Ascending aorta (tissue), 2 donors: ENCODE results near the gene SSBP2. TPM values are rescaled to one million over a fixed set of nuclear protein-coding genes. Genes with fewer than 3 reads are reported as not detected.

ENCODE experiments used
- DNase-seq, 2 donors: peaks; one replicate each; pipeline ENCODE4 v3.0.0-alpha.2; 2019; ENCODE audit warnings: low spot score in 2 of 2
- H3K27ac ChIP-seq, 2 donors: fragments of 200-600 bp; sonication (generic); one replicate each; pipeline ENCODE4 v1.5.1; 2016 to 2017; ENCODE audit warnings: mild to moderate bottlenecking in 1 of 2
- H3K27me3 ChIP-seq: fragments of 200-600 bp; sonication (generic); one replicate; pipeline ENCODE4 v1.5.1; 2017
- H3K36me3 ChIP-seq, 2 donors: fragments of 200-600 bp; sonication (generic); one replicate each; pipeline ENCODE4 v1.5.1; 2016
- H3K4me1 ChIP-seq, 2 donors: fragments of 200-600 bp; sonication (generic); one replicate each; pipeline ENCODE4 v1.5.1; 2016 to 2017; ENCODE audit warnings: mild to moderate bottlenecking in 1 of 2
- H3K4me3 ChIP-seq, 2 donors: fragments of 200-600 bp; sonication (generic); one replicate each; pipeline ENCODE4 v1.5.1; 2016 to 2017; ENCODE audit warnings: mild to moderate bottlenecking in 1 of 2
- H3K9me3 ChIP-seq, 2 donors: fragments of 200-600 bp; sonication (generic); one replicate each; pipeline ENCODE4 v1.5.1; 2016
- intact Hi-C: fragments of 100-400 bp; cut with DNase I; formaldehyde crosslinking; loops from one replicate; pipeline ENCODE4 v1.15.1; 2023
- total RNA-seq: library from RNA; depleted of rRNA; stranded (reverse); fragments of >200 nt; gene quantifications from one replicate; pipeline ENCODE4 v1.1.0, GENCODE V29; 2016
- TF ChIP-seq, protein P1 (sequence below), 3 experiments: fragments of 200-600 bp in 2 of 3; fragments of 450-650 bp in 1 of 3; sonication (generic) in 2 of 3; IDR thresholded peaks; one replicate each; pipeline ENCODE4 v1.5.1; 2016 to 2019; ENCODE audit warnings: antibody characterized with exemption in 3 of 3, mild to moderate bottlenecking in 1 of 3, moderate library complexity in 1 of 3

SSBP2 gene
- total RNA-seq, 1 donor from 2014 or later, result 22.4 TPM

- H3K27me3 ChIP-seq, result no peaks in the 10 kb centered on the region
- H3K36me3 ChIP-seq, result no peaks in the 10 kb centered on the region
- intact Hi-C loops, result no loop called here
- H3K4me1 ChIP-seq, result peaks cover 0 to 3% of the 10 kb centered on the region in 2 donors
- TF ChIP-seq, protein P1, sequence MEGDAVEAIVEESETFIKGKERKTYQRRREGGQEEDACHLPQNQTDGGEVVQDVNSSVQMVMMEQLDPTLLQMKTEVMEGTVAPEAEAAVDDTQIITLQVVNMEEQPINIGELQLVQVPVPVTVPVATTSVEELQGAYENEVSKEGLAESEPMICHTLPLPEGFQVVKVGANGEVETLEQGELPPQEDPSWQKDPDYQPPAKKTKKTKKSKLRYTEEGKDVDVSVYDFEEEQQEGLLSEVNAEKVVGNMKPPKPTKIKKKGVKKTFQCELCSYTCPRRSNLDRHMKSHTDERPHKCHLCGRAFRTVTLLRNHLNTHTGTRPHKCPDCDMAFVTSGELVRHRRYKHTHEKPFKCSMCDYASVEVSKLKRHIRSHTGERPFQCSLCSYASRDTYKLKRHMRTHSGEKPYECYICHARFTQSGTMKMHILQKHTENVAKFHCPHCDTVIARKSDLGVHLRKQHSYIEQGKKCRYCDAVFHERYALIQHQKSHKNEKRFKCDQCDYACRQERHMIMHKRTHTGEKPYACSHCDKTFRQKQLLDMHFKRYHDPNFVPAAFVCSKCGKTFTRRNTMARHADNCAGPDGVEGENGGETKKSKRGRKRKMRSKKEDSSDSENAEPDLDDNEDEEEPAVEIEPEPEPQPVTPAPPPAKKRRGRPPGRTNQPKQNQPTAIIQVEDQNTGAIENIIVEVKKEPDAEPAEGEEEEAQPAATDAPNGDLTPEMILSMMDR (IDR thresholded peaks at IDR 0.05), result no peak
- no peak overlapping the region for H3K27ac ChIP-seq
- DNase-seq, result no peak
- H3K9me3 ChIP-seq, result no peaks in the 10 kb centered on the region
- no peak overlapping the region for H3K4me3 ChIP-seq
These were observed 234.8 kb downstream of the SSBP2 start for GRCh38 chr5:81516091-81516490.

DNA sequence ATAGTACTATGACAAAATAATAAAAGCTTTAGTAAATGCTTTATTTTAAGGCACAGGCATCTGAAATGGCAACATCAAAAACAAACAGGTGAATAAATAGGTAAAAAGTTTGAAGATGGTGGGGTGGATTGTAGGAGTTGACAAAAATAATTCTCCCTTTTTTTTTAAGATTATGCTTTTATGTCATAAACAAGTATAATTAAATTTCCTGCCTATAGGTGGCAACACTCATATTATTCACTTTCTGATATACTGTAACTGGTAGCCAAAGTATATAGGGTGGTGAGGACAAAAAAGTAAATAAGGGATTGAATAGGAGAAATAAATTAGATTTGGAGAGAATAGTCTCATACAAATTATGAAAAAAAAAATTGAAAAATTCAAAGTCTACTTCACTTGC lies 236.9 kb downstream of the SSBP2 start:
- intact Hi-C loops, result no loop called here
- Histone ChIP-seq H3K27ac (no peak overlapping the region), H3K4me3 (no peak overlapping the region), H3K4me1 (peaks cover 0 to 3% of the 10 kb centered on the region in 2 donors), H3K9me3 (no peaks in the 10 kb centered on the region), H3K27me3 (no peaks in the 10 kb centered on the region), H3K36me3 (no peaks in the 10 kb centered on the region)
- TF ChIP-seq, protein P1 (IDR thresholded peaks at IDR 0.05), result no peak
- no peak for DNase-seq

DNA sequence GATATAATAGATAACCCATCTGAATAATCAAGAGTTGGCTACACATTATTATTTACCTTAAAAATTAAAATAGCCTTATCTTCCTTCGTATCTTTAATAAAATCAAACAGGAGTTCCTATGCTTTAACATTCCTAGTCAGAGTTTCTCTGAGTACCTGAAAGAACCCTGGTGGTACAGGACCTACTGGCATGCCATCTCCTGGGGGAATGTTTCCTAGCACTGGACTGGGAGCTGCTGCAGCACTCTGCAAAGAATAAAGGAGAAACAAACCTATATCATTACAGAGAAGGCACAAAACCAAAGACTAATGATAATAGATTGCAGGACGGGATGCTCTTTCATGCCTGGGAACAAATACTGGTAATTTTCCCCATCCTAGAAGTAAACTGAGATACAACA lies 237.4 kb downstream of the SSBP2 start:
- intact Hi-C loops, result no loop called here
- H3K4me3 ChIP-seq, result no peak overlapping the region
- H3K9me3 ChIP-seq, result no peaks in the 10 kb centered on the region
- H3K36me3 ChIP-seq, result no peaks in the 10 kb centered on the region
- H3K27ac ChIP-seq, result no peak overlapping the region
- TF ChIP-seq, protein P1 (IDR thresholded peaks at IDR 0.05), result no peak
- DNase-seq, result no peak
- H3K4me1 ChIP-seq, result peaks cover 0 to 3% of the 10 kb centered on the region in 2 donors
- H3K27me3 ChIP-seq, result no peaks in the 10 kb centered on the region

DNA sequence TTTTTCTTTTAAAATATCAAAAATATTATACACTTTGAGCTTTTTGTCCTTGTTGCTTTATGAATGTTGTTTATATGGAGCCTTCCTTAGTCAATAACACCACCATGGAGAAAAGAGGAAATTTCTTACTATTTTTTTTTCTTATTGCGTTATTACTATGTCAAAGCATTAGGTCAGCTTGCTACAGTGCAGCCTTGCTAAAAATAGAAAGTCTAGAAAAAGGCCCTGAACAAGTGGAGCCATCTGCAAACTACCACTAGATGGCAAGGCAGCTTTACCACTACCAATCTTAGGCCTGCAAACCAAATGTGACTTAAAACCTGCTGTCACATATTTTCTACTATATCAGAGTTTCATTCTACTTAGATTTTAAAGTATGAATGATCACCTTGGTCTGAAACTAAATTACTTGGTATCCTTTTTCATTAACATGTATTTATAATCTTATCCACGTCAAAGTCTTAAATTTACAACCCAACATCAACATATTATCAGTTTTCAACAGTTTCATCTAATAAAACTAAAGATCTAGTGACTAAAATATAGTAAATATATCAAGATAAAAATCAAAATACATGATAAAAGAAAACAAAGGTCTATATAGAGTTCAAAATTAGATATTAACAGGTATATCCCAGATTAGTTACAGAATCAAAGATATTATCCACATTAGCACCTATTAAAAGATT lies 243.9 kb downstream of the SSBP2 start:
- peak overlapping the region; percentile 45 to 67 for H3K27ac ChIP-seq
- H3K27me3 ChIP-seq, result no peaks in the 10 kb centered on the region
- H3K4me3 ChIP-seq, result no peak overlapping the region
- peaks cover 0 to 11% of the 10 kb centered on the region in 2 donors for H3K4me1 ChIP-seq
- intact Hi-C loops, result loop anchor here (2.0 to 5.0 kb wide), 8 partner anchors 80 to 660 kb away; partner anchors contain the start of genes ATG10, SSBP2 and ZCCHC9
- peak; percentile 12 to 83 for DNase-seq
- no peaks in the 10 kb centered on the region for H3K36me3 ChIP-seq
- TF ChIP-seq, protein P1 (IDR thresholded peaks at IDR 0.05), result peak; percentile 78 to 85 (median 82)
- no peaks in the 10 kb centered on the region for H3K9me3 ChIP-seq

DNA sequence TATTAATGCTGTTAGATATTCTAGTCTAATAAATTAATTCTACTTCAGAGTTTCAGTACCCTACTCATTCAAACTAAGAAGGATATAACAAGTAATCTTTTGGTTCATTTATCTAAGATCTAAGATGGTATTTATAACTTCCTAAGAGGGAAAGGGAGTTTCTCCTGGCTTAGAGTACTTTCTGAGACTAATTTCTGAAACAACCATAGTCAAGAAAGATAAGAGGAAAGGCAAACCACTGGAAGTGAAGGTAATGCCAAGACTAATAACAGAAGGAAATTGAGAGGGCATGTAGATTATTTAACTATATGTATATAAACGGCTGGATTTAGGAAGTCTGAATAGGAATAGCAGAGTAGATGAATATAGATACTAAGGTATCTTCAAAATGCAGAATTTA lies 244.5 kb downstream of the SSBP2 start:
- Histone ChIP-seq H3K9me3 (no peaks in the 10 kb centered on the region), H3K4me1 (peaks cover 0 to 11% of the 10 kb centered on the region in 2 donors), H3K27ac (peak overlapping the region; percentile 45 to 67), H3K36me3 (no peaks in the 10 kb centered on the region), H3K4me3 (no peak overlapping the region), H3K27me3 (no peaks in the 10 kb centered on the region)
- DNase-seq, result no peak
- TF ChIP-seq, protein P1 (IDR thresholded peaks at IDR 0.05), result no peak
- intact Hi-C loops, result loop anchor here (2.0 to 5.0 kb wide), 8 partner anchors 80 to 660 kb away; partner anchors contain the start of genes ATG10, SSBP2 and ZCCHC9
